Measurements from ENCODE around the gene TMCC3. TPM values are rescaled to one million over a fixed set of nuclear protein-coding genes. Genes with fewer than 3 reads are reported as not detected.

Gene TMCC3
- total RNA-seq, 4 donors from 2014 or later, result 9.2 to 39.6 (median 12.4) TPM

- ATAC-seq (ENCODE audit: low FRiP score), result no peak
- no peak for TF ChIP-seq CTCF (IDR thresholded peaks at IDR 0.05)
- DNase-seq (ENCODE audit: low spot score), result no peak
These were observed 6.0 kb downstream of the TMCC3 start for GRCh38 chr12:94644141-94644979.

- DNase-seq (ENCODE audit: low spot score) (no peak), ATAC-seq (ENCODE audit: low FRiP score) (no peak)
- no peak for TF ChIP-seq CTCF (IDR thresholded peaks at IDR 0.05)
These were observed 6.8 kb downstream of the TMCC3 start for GRCh38 chr12:94643606-94644005.

- TF ChIP-seq CTCF (IDR thresholded peaks at IDR 0.05), result no peak
- DNase-seq (ENCODE audit: low spot score) (no peak), ATAC-seq (ENCODE audit: low FRiP score) (no peak)
These were observed 9.1 kb downstream of the TMCC3 start for GRCh38 chr12:94641283-94641682.

GRCh38 chr12:94640134-94640928 is 10.0 kb downstream of the TMCC3 start:
- no peak for DNase-seq (ENCODE audit: low spot score)
- no peak for TF ChIP-seq CTCF (IDR thresholded peaks at IDR 0.05)
- no peak for ATAC-seq (ENCODE audit: low FRiP score)

GRCh38 chr12:94638521-94638920 is 11.8 kb downstream of the TMCC3 start:
- no peak for ATAC-seq (ENCODE audit: low FRiP score)
- no peak for TF ChIP-seq CTCF (IDR thresholded peaks at IDR 0.05)
- no peak for DNase-seq (ENCODE audit: low spot score)

GRCh38 chr12:94637390-94638113 is 12.8 kb downstream of the TMCC3 start:
- no peak for TF ChIP-seq CTCF (IDR thresholded peaks at IDR 0.05)
- no peak for ATAC-seq (ENCODE audit: low FRiP score)
- no peak for DNase-seq (ENCODE audit: low spot score)
